ENCODE data around the gene WDR11. TPM values are rescaled to one million over a fixed set of nuclear protein-coding genes. Genes with fewer than 3 reads are reported as not detected.

WDR11 gene
- total RNA-seq, 4 donors from 2014 or later, result 42.1 to 65.1 (median 52.2) TPM

DNA sequence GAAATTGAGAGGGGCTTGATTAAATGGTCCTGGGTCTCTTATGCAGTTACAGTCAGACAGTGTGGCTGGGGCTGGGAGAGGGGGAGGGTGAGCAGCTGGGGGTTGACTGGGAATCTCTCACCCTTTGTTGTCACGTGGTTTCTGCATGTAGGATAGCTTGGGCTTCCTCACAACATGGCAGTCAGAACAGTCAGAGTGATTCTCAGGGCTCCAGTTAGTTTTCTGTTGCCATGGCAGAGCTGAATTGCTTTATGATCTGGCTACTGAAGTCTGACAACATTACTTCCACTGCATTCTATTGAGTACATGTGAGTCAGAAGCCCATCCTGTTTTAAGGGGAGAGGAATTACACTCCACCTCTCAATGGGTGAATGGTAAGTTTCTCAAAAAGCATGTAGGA is 102.7 kb downstream of the WDR11 start:
- DNase-seq, result no peak
- TF ChIP-seq, protein P1, sequence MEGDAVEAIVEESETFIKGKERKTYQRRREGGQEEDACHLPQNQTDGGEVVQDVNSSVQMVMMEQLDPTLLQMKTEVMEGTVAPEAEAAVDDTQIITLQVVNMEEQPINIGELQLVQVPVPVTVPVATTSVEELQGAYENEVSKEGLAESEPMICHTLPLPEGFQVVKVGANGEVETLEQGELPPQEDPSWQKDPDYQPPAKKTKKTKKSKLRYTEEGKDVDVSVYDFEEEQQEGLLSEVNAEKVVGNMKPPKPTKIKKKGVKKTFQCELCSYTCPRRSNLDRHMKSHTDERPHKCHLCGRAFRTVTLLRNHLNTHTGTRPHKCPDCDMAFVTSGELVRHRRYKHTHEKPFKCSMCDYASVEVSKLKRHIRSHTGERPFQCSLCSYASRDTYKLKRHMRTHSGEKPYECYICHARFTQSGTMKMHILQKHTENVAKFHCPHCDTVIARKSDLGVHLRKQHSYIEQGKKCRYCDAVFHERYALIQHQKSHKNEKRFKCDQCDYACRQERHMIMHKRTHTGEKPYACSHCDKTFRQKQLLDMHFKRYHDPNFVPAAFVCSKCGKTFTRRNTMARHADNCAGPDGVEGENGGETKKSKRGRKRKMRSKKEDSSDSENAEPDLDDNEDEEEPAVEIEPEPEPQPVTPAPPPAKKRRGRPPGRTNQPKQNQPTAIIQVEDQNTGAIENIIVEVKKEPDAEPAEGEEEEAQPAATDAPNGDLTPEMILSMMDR (IDR thresholded peaks at IDR 0.05), result no peak
- TF ChIP-seq POLR2A (IDR thresholded peaks at IDR 0.05), result no peak
- H3K4me1 ChIP-seq, result peaks cover 0 to 6% (median 0%) of the 10 kb centered on the region in 4 donors
- H3K4me3 ChIP-seq, result no peak overlapping the region
- no peaks in the 10 kb centered on the region for H3K36me3 ChIP-seq
- H3K27me3 ChIP-seq, result peaks cover 0 to 7% of the 10 kb centered on the region in 2 donors
- peaks cover 0 to 7% (median 2%) of the 10 kb centered on the region in 4 donors for H3K9me3 ChIP-seq
- no peak overlapping the region for H3K27ac ChIP-seq

All from Peyer's patch (tissue), 4 donors.